Renal pelvis (tissue), 4 donors: Measurements from ENCODE around the gene DNAJC15. TPM values are rescaled to one million over a fixed set of nuclear protein-coding genes. Genes with fewer than 3 reads are reported as not detected.

ENCODE experiments used
- DNase-seq: peaks from one replicate; pipeline ENCODE4 v3.0.0-alpha.2; 2013
- polyA plus RNA-seq, 3 donors: library from polyadenylated mRNA; unstranded; fragments of 120-200 nt; gene quantifications; one replicate each; pipeline ENCODE4 v1.2.1, GENCODE V29; 2013; ENCODE audit not compliant: insufficient read length in 3 of 3

DNAJC15 gene
- polyA plus RNA-seq, 3 donors = 17.8 to 30.9 (median 30.4) TPM

GRCh38 chr13:43150369-43151207, 127.2 kb downstream of the DNAJC15 start:
- no peak for DNase-seq

GRCh38 chr13:43153436-43154090, 130.2 kb downstream of the DNAJC15 start:
- no peak for DNase-seq

GRCh38 chr13:43154156-43154651, 130.8 kb downstream of the DNAJC15 start:
- no peak for DNase-seq

- no peak for DNase-seq
These were observed 131.5 kb downstream of the DNAJC15 start for GRCh38 chr13:43154839-43155238.

- no peak for DNase-seq
These were observed 133.5 kb downstream of the DNAJC15 start for GRCh38 chr13:43156916-43157315.

GRCh38 chr13:43157796-43158195, 134.4 kb downstream of the DNAJC15 start:
- no peak for DNase-seq

- DNase-seq = no peak
These were observed 135.1 kb downstream of the DNAJC15 start for GRCh38 chr13:43158516-43158915.

- peak; percentile 69 for DNase-seq
These were observed 135.7 kb downstream of the DNAJC15 start for GRCh38 chr13:43159026-43159461.

Other genes with a start within 250 kb of the DNAJC15 start
- under 1 TPM in 1 of 3 donors, not detected in 2; 0.03 TPM for gene FAM216B, start 242.0 kb upstream of the DNAJC15 start, polyA plus RNA-seq
- 10 to 100 TPM; 10.7 to 13.7 (median 11.1) TPM for gene EPSTI1, start 31.3 kb upstream of the DNAJC15 start, polyA plus RNA-seq